Muscle of arm (tissue), 12 donors: ENCODE results near the gene AQP12A. TPM values are rescaled to one million over a fixed set of nuclear protein-coding genes. Genes with fewer than 3 reads are reported as not detected.

ENCODE experiments used
- DNase-seq: peaks from one replicate; pipeline ENCODE4 v3.0.0-alpha.2; 2013
- polyA plus RNA-seq, 12 donors: library from polyadenylated mRNA; unstranded; fragments of 120-200 nt; gene quantifications; one replicate each; pipeline ENCODE4 v1.2.1, GENCODE V29; 2013; ENCODE audit not compliant: insufficient read length in 12 of 12

The AQP12A gene
- polyA plus RNA-seq, 12 donors = 0.35 to 23.0 (median 0.86) TPM; not detected in 7

GRCh38 chr2:240705204-240705791 lies 13.6 kb downstream of the AQP12A start:
- DNase-seq = no peak

GRCh38 chr2:240707043-240707756 lies 15.5 kb downstream of the AQP12A start:
- DNase-seq = no peak

GRCh38 chr2:240707821-240708220 lies 16.2 kb downstream of the AQP12A start:
- DNase-seq = no peak

- no peak for DNase-seq
Observed at GRCh38 chr2:240708457-240708856, 16.8 kb downstream of the AQP12A start.

DNA sequence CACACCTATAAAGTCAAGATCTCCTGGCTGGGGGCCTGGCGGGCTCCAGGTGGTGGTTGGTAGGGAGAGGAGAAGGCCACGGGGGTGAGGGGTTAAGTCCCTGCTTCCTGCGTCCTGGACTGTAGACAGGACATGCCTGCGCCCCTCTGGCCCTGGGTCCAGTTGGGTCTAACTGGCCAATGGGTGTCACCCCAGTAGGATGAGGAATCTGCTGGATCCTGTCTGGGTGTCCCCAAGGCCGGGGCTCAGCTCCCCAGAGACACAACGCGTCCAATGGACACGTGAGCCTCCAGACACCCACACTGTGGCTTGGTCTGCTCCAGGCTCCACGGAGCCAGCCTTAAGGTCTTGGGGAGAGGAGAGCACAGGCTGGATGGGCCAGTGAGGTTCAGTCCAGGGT lies 19.6 kb downstream of the AQP12A start:
- no peak for DNase-seq

GRCh38 chr2:240711701-240712100 lies 20.0 kb downstream of the AQP12A start:
- no peak for DNase-seq

DNA sequence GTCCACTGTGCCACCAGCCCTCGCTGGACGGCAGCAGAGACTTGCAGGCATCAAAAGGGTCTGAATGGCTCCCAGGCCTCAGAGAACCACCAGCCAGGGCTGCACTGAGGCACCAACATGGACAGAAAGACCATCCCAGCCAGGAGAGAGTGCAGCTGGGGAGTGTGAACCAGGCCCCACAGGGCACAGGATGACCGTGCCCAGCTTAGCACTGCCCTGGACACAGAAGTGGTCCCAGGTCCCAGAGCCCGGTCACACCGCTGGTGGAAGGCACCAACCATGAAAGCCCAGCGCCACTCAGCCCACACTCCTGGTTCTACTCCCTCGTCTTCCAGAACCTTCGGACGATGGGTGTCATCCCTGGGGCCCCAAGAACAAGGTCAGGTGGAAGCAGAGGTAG lies 20.5 kb downstream of the AQP12A start:
- DNase-seq = no peak

DNA sequence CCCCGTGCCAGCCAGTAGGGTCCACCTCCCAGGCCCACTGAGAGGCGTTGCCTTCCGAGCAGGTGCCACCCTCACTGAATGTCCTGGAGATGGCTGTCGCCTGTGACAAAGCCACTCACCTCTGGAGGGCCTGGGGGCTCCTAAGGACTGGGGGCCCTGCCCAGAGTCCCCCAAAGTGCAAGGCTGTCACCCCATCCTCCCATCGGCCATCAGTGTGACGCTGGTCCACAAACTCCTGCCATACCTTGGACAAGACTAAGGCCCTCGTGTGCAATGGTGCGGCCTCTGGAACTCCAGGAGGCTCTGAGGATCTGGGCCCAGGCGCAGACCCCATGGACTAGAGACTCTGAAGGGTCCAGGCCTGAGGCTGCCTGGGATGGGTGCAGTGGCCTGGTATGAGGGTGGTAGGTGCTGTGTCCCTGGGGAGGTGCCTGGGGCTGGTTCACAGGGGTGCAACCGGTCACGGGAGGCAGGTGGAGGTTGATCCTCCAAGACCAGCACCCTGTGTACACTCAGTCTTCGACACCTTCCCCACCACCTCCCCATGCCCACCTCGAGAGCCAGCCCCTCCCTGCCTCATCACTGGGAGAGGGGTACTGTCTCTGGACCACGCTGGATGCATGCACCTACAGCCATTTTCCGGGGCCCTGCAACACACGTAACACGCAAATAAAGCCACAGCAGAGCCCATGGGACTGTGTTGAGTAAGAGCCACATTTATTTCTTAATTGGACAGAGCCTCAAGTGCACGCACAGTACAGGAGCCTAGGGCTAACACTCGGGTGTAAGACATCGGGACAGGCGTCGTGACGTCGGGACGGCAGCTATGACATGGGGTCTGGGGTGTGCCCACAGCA lies 21.6 kb downstream of the AQP12A start:
- DNase-seq = no peak

- DNase-seq = no peak
Observed at GRCh38 chr2:240713928-240714746, 22.5 kb downstream of the AQP12A start.

DNA sequence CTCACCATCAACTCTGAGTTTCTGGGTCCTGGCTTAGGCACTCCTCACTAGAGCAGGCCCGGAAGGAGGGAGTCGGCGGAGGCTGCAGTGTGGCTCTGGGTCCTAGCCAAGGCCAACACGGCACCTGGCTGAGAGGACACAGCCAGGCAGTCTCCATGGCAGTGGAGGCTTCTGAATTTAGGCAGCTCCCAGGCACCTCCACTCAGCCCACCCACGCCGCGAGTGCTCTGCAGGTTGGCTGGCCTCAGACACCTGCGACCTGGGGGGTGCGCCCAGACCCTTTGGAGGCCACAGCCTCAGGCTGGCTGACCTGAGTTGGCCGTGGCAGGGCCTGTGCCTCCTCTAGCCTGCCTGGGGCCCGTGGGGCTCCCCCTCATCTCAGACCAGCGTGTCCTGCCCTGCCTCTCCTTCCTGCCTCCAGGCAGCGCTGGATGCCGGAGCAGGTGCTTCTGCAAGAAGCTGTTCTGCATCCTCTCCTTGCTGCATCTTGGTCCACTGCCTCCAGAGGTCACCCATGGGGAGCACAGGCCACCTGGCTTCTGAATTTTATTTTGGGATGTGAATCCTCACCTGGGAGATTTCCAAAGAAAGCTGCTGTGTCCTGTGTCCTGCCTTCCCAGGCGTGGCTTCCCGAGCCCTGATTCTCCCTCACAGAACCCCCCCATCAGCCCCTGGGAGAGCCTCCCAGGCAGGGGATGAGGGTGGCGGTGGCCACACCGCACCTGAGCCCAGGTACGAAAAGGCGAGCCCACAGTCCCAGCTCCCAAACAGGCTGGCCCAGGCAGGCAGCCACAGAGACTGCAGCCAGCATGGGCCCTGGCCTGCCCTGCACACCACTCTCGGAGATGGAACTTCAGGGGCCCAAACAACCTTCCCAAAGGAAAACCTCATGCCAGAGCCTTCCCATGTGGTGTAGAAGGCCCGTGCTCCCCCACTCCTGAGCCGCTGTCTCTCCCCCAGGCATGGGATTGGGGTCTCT lies 23.4 kb downstream of the AQP12A start:
- DNase-seq = no peak

GRCh38 chr2:240716130-240716798 lies 24.6 kb downstream of the AQP12A start:
- no peak for DNase-seq

- DNase-seq = no peak
Observed at GRCh38 chr2:240717181-240717641, 25.5 kb downstream of the AQP12A start.

DNA sequence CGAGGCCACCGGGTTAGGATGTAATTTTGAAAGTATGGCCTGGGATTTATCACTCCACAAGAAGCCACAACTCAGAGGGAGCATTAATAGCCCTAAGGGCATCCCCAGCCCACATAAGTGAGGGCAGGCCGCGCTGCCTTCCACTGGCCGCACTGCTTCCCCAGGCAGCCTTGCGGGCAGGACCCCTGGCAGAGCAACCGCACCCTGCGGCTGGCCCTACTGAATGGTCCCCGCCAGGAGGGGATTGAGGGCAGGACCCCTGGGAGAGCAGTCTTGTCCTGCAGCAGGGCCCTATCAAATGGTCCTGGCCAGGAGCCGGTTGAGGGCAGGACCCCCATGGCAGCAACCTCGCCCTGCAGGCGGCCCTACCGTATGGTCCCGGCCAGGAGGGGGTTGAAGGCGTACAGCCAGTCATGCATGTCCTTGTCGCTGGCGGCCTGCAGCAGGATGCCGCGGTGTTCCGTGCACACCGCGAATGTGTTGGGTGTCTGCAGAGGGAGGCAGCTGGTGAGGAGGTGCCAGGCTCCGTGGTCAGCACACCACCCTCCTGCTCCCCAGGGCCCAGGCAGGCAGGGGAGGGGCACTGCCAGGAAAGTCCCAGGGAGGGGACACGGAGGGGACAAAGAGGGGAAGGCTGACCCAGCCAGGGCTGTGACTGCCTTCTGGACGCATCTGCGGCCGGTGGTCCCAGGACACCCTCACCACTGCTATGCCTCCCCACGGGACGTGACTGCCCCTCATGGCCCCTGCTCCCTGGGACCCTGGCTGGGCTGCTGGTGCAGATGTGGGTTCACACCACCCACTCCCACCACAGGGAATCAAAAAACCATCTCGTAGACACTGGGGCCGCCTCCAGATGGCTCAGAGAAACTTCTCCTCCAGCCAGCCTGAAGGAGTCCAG lies 26.3 kb downstream of the AQP12A start:
- DNase-seq = no peak

DNA sequence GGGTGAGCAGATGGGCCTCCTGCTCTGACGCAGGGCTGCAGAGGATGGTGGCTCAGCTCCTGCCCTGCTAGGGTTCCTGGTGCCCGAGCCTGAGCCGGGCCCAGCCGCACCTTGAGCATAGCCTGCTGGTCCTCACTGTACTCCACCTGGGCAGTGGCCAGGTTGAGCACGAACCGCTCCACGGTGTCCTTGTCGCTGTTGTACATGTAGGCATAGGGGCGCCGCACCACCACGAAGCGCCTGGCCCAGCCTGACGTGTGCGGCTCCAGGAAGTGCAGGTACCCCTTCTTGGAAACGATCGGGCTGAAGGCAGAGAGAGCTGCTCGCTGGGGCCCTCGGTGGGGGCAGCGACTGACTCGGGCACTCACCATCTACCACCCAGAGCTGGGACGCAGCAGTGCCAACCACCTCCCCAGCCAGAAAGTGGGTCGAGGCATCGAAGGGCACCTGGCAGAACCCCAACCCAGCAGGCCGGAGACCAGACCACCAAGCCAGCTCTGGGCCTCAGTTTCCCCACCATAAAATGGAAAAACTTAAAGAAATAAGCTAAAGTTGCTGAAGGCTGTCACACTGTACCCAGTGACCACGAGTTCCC lies 27.3 kb downstream of the AQP12A start:
- no peak for DNase-seq

- DNase-seq = no peak
Observed at GRCh38 chr2:240719676-240720545, 28.2 kb downstream of the AQP12A start.

GRCh38 chr2:240720686-240721595 lies 29.3 kb downstream of the AQP12A start:
- no peak for DNase-seq
